ENCODE data around the gene DAAM1. TPM values are rescaled to one million over a fixed set of nuclear protein-coding genes. Genes with fewer than 3 reads are reported as not detected.

The DAAM1 gene
- total RNA-seq, 1 donor from 2014 or later = 38.0 TPM

DNA sequence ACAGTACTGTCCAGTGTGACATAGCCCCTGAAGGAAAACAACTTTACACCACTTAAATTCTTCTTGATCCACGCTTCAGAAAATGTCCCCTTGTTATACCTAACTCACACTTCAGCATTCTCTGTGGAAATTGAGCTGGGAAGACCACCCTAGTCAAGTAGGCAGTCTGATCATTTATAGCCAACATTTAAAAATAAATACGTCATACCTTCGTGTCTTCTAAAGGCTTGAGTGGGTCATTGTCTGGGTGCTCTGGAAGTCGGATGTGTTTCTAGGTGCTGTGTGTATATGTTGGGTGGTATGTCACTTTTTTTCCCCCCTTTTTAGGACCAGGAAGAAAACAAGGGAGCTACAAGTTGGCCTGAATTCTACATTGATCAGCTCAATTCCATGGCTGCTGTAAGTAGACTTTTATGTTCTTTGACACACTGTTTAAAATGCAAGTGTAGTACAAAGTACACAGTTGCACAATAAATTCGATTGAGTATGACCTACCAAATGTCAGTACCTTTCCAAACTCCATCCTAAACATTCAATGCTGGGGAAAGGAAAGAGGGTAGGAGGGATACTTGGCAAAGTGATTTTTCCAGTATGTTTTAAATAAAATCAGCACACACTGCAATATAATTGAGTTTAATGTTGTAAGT, 126.6 kb downstream of the DAAM1 start:
- Histone ChIP-seq H4K20me1 (ENCODE audit: insufficient read depth, low read length) (no peaks in the 10 kb centered on the region), H3K27me3 (ENCODE audit: insufficient read depth, low read length) (no peaks in the 10 kb centered on the region), H3K4me3 (ENCODE audit: insufficient read depth, low read depth, low read length) (no peak overlapping the region), H3K4me2 (ENCODE audit: low read length) (no peak overlapping the region), H3K9me3 (ENCODE audit: insufficient read depth, low read depth, low read length) (no peaks in the 10 kb centered on the region), H3K4me1 (ENCODE audit: insufficient read depth, low read length) (no peaks in the 10 kb centered on the region), H2AFZ (ENCODE audit: low read depth, low read length) (no peak overlapping the region), H3K36me3 (ENCODE audit: insufficient read depth, low read length) (no peaks in the 10 kb centered on the region), H3K79me2 (ENCODE audit: insufficient read depth, low read length) (no peaks in the 10 kb centered on the region), H3K27ac (ENCODE audit: low read depth, low read length) (no peak overlapping the region), H3K9ac (ENCODE audit: low read length) (no peak overlapping the region)
- Mint-ChIP-seq H3K4me3 (ENCODE audit: unreplicated experiment) (no peak overlapping the region), H3K36me3 (ENCODE audit: low read depth, unreplicated experiment) (peaks cover 5% of the 10 kb centered on the region), H3K4me1 (ENCODE audit: low read depth, unreplicated experiment) (peaks cover 17% of the 10 kb centered on the region), H3K27ac (ENCODE audit: unreplicated experiment) (no peak overlapping the region), H3K27me3 (ENCODE audit: low read depth, unreplicated experiment) (no peaks in the 10 kb centered on the region), H3K9me3 (ENCODE audit: unreplicated experiment) (no peaks in the 10 kb centered on the region)
- DNase-seq (ENCODE audit: low read depth) = no peak
- FAIRE-seq = no peak
- TF ChIP-seq EZH2 (IDR thresholded peaks at IDR 0.05; ENCODE audit: insufficient read depth, low read length) = no peak
- TF ChIP-seq, protein P1, sequence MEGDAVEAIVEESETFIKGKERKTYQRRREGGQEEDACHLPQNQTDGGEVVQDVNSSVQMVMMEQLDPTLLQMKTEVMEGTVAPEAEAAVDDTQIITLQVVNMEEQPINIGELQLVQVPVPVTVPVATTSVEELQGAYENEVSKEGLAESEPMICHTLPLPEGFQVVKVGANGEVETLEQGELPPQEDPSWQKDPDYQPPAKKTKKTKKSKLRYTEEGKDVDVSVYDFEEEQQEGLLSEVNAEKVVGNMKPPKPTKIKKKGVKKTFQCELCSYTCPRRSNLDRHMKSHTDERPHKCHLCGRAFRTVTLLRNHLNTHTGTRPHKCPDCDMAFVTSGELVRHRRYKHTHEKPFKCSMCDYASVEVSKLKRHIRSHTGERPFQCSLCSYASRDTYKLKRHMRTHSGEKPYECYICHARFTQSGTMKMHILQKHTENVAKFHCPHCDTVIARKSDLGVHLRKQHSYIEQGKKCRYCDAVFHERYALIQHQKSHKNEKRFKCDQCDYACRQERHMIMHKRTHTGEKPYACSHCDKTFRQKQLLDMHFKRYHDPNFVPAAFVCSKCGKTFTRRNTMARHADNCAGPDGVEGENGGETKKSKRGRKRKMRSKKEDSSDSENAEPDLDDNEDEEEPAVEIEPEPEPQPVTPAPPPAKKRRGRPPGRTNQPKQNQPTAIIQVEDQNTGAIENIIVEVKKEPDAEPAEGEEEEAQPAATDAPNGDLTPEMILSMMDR (IDR thresholded peaks at IDR 0.05; ENCODE audit: insufficient read depth, low read depth, low read length) = no peak

DNA sequence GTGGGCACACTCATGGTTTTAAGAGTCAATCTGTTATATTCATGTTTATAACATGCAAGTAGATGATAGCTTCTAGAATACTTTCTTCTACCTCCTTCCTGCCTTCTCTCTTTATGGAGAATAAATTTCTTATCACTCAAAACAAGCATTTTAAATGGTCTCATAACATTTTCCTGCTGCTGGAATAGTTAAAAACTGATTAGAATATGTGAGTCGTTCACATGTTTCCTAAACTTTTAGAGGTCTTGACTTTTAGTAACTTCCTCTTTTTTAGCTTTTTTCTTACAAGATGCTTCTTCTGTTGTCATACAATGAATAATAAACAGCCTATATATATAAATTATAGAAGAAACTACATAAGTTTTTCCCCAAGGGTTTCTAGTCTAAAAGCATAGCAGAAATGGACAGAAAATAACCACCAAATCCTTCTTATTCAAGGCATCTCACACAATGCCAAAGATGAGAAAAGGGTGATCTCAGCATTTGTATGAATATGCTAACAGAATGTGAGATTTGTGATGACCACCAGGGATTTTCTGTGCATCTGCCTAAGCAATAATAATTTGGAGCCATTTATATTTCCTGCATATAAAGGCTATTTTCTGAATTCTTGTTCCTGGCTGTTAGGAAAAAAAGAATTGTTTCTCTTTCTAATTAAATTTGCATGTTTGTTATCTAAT, 127.8 kb downstream of the DAAM1 start:
- Histone ChIP-seq H3K27ac (ENCODE audit: low read depth, low read length) (no peak overlapping the region), H3K27me3 (ENCODE audit: insufficient read depth, low read length) (no peaks in the 10 kb centered on the region), H3K4me1 (ENCODE audit: insufficient read depth, low read length) (peaks cover 11% of the 10 kb centered on the region), H3K9ac (ENCODE audit: low read length) (no peak overlapping the region), H3K9me3 (ENCODE audit: insufficient read depth, low read depth, low read length) (no peaks in the 10 kb centered on the region), H4K20me1 (ENCODE audit: insufficient read depth, low read length) (no peaks in the 10 kb centered on the region), H3K4me3 (ENCODE audit: insufficient read depth, low read depth, low read length) (no peak overlapping the region), H2AFZ (ENCODE audit: low read depth, low read length) (no peak overlapping the region), H3K4me2 (ENCODE audit: low read length) (no peak overlapping the region), H3K79me2 (ENCODE audit: insufficient read depth, low read length) (no peaks in the 10 kb centered on the region), H3K36me3 (ENCODE audit: insufficient read depth, low read length) (no peaks in the 10 kb centered on the region)
- peaks cover 5% of the 10 kb centered on the region for H3K36me3 Mint-ChIP-seq (ENCODE audit: low read depth, unreplicated experiment)
- H3K27me3 Mint-ChIP-seq (ENCODE audit: low read depth, unreplicated experiment) = no peaks in the 10 kb centered on the region
- H3K4me1 Mint-ChIP-seq (ENCODE audit: low read depth, unreplicated experiment) = peaks cover 24% of the 10 kb centered on the region
- no peak for DNase-seq (ENCODE audit: low read depth)
- H3K9me3 Mint-ChIP-seq (ENCODE audit: unreplicated experiment) = no peaks in the 10 kb centered on the region
- TF ChIP-seq, protein P1 (IDR thresholded peaks at IDR 0.05; ENCODE audit: insufficient read depth, low read depth, low read length) = no peak
- no peak for TF ChIP-seq EZH2 (IDR thresholded peaks at IDR 0.05; ENCODE audit: insufficient read depth, low read length)
- no peak overlapping the region for H3K27ac Mint-ChIP-seq (ENCODE audit: unreplicated experiment)
- FAIRE-seq = no peak
- no peak overlapping the region for H3K4me3 Mint-ChIP-seq (ENCODE audit: unreplicated experiment)

DNA sequence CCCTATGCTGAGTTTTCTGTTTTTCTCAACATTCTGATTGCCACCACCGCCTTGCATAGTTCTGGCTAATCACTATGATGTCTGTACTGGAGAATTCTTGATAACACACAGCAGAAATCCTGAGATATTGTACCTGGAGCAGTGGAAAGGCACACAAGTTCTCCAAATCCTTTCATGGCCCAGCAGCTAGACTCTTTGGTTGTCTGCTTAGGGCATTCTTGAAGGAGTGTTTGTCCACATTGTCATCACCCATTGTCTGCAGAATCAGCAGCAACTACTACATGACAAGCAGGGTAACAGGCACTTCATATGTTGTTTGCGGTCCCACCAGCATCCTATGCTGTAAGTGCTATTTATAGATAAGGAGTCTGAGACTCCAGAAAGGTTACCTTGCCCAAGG, 128.9 kb downstream of the DAAM1 start:
- Mint-ChIP-seq H3K27ac (ENCODE audit: unreplicated experiment) (no peak overlapping the region), H3K4me1 (ENCODE audit: low read depth, unreplicated experiment) (peaks cover 26% of the 10 kb centered on the region)

More for the DNA sequence above, 128.9 kb downstream of the DAAM1 start:
- Histone ChIP-seq H4K20me1 (ENCODE audit: insufficient read depth, low read length) (no peaks in the 10 kb centered on the region), H3K4me2 (ENCODE audit: low read length) (no peak overlapping the region), H2AFZ (ENCODE audit: low read depth, low read length) (no peak overlapping the region), H3K4me3 (ENCODE audit: insufficient read depth, low read depth, low read length) (no peak overlapping the region), H3K4me1 (ENCODE audit: insufficient read depth, low read length) (peaks cover 16% of the 10 kb centered on the region), H3K9ac (ENCODE audit: low read length) (no peak overlapping the region), H3K27ac (ENCODE audit: low read depth, low read length) (no peak overlapping the region), H3K27me3 (ENCODE audit: insufficient read depth, low read length) (no peaks in the 10 kb centered on the region), H3K36me3 (ENCODE audit: insufficient read depth, low read length) (no peaks in the 10 kb centered on the region), H3K79me2 (ENCODE audit: insufficient read depth, low read length) (no peaks in the 10 kb centered on the region), H3K9me3 (ENCODE audit: insufficient read depth, low read depth, low read length) (no peaks in the 10 kb centered on the region)
- no peaks in the 10 kb centered on the region for H3K27me3 Mint-ChIP-seq (ENCODE audit: low read depth, unreplicated experiment)
- peaks cover 5% of the 10 kb centered on the region for H3K36me3 Mint-ChIP-seq (ENCODE audit: low read depth, unreplicated experiment)
- no peaks in the 10 kb centered on the region for H3K9me3 Mint-ChIP-seq (ENCODE audit: unreplicated experiment)
- H3K4me3 Mint-ChIP-seq (ENCODE audit: unreplicated experiment) = no peak overlapping the region
- FAIRE-seq = no peak
- no peak for TF ChIP-seq EZH2 (IDR thresholded peaks at IDR 0.05; ENCODE audit: insufficient read depth, low read length)
- TF ChIP-seq, protein P1 (IDR thresholded peaks at IDR 0.05; ENCODE audit: insufficient read depth, low read depth, low read length) = no peak
- DNase-seq (ENCODE audit: low read depth) = no peak

Measured in astrocyte (in vitro differentiated cells and primary cell).